Frontal cortex (tissue), 4 donors: ENCODE results near the gene UNKL. TPM values are rescaled to one million over a fixed set of nuclear protein-coding genes. Genes with fewer than 3 reads are reported as not detected.
A peak's percentile ranks its signal among the peaks of the same experiment; 100 is the strongest.
"Not testable (repeated sequence)": the region's sequence is repeated elsewhere in the genome, so short reads cannot be mapped to it uniquely, and the experiment has no call there.

ENCODE experiments used
- DNase-seq, 2 donors: peaks; one replicate each; pipeline ENCODE4 v3.0.0; 2012; ENCODE audit warnings: low spot score in 2 of 2
- FAIRE-seq: peaks from 2 replicates; lab custom pipeline; 2012; peaks lifted over from hg19 to GRCh38; lab: Jason Lieb, UNC
- total RNA-seq: library from RNA; depleted of rRNA; stranded (reverse); fragments of >200 nt; gene quantifications from one replicate; pipeline ENCODE4 v1.2.3, GENCODE V29; 2014
- donor health status: control.
- donor health status: control.
- donor health status: control.

UNKL gene
- total RNA-seq, 1 donor from 2014 or later, result 8.2 TPM

GRCh38 chr16:1331712-1332617, 82.5 kb downstream of the UNKL start:
- FAIRE-seq (no peak), DNase-seq (peak; percentile 73 to 78)

- no peak for FAIRE-seq
- no peak for DNase-seq
Measured at GRCh38 chr16:1330931-1331711, 83.4 kb downstream of the UNKL start.

- DNase-seq (no peak), FAIRE-seq (no peak)
Measured at GRCh38 chr16:1330260-1330914, 84.1 kb downstream of the UNKL start.

- FAIRE-seq, DNase-seq: not testable (repeated sequence)
Measured at GRCh38 chr16:1328961-1329360, 85.5 kb downstream of the UNKL start.

GRCh38 chr16:1328136-1328535, 86.4 kb downstream of the UNKL start:
- FAIRE-seq, DNase-seq: not testable (repeated sequence)

- no peak for FAIRE-seq
- no peak for DNase-seq
Measured at GRCh38 chr16:1327619-1327947, 86.9 kb downstream of the UNKL start.

GRCh38 chr16:1326946-1327618, 87.4 kb downstream of the UNKL start:
- FAIRE-seq (no peak), DNase-seq (no peak)

GRCh38 chr16:1326391-1326790, 88.1 kb downstream of the UNKL start:
- FAIRE-seq (no peak), DNase-seq (no peak)

- FAIRE-seq, result no peak
- no peak for DNase-seq
Measured at GRCh38 chr16:1325673-1326371, 88.7 kb downstream of the UNKL start.

- DNase-seq, result no peak
- no peak for FAIRE-seq
Measured at GRCh38 chr16:1325261-1325660, 89.2 kb downstream of the UNKL start.

GRCh38 chr16:1324286-1324826, 90.1 kb downstream of the UNKL start:
- DNase-seq (no peak), FAIRE-seq (no peak)

GRCh38 chr16:1323296-1324239, 90.9 kb downstream of the UNKL start:
- no peak for FAIRE-seq

GRCh38 chr16:1322407-1322806, 92.1 kb downstream of the UNKL start:
- DNase-seq, result no peak
- FAIRE-seq, result no peak

More at GRCh38 chr16:1323296-1324239, 90.9 kb downstream of the UNKL start:
- DNase-seq, result peak; percentile 75 to 78

- DNase-seq, result no peak
- no peak for FAIRE-seq
Measured at GRCh38 chr16:1320658-1321240, 93.8 kb downstream of the UNKL start.

GRCh38 chr16:1320097-1320496, 94.4 kb downstream of the UNKL start:
- no peak for FAIRE-seq
- DNase-seq, result no peak

- FAIRE-seq, result no peak
Measured at GRCh38 chr16:1319041-1319440, 95.5 kb downstream of the UNKL start.

GRCh38 chr16:1318268-1318545, 96.3 kb downstream of the UNKL start:
- FAIRE-seq (no peak), DNase-seq (no peak)

More at GRCh38 chr16:1319041-1319440, 95.5 kb downstream of the UNKL start:
- no peak for DNase-seq
